WERI-Rb-1 (cell line): ENCODE data around the gene ADH1A.
"Not testable (repeated sequence)": the region's sequence is repeated elsewhere in the genome, so short reads cannot be mapped to it uniquely, and the experiment has no call there.

Source experiments
- DNase-seq: peaks from one replicate; pipeline ENCODE4 v3.0.0-alpha.2; 2020
- H3K27ac ChIP-seq: fragments of 250-450 bp; sonication (Bioruptor Pico); 2 replicates; pipeline ENCODE4 v1.5.1; 2020; ENCODE audit warnings: mild to moderate bottlenecking, moderate library complexity
- H3K27me3 ChIP-seq: fragments of 250-450 bp; sonication (Bioruptor Pico); 2 replicates; pipeline ENCODE4 v1.5.1; 2021; ENCODE audit warnings: mild to moderate bottlenecking, low read depth, moderate library complexity; ENCODE audit not compliant: insufficient read depth, severe bottlenecking
- H3K36me3 ChIP-seq: fragments of 250-450 bp; sonication (Bioruptor Pico); 2 replicates; pipeline ENCODE4 v1.5.1; 2020; ENCODE audit warnings: mild to moderate bottlenecking, moderate library complexity
- H3K4me3 ChIP-seq: 2 replicates; pipeline ENCODE4 v1.5.1; 2011; ENCODE audit warnings: low read depth, mild to moderate bottlenecking, control low read depth, low read length
- H3K9me3 ChIP-seq: fragments of 250-450 bp; sonication (Bioruptor Pico); 2 replicates; pipeline ENCODE4 v1.5.1; 2021; ENCODE audit warnings: mild to moderate bottlenecking, moderate library complexity; ENCODE audit not compliant: severe bottlenecking
- CTCF ChIP-seq: IDR thresholded peaks from 2 replicates; pipeline ENCODE4 v1.5.1; 2011; ENCODE audit warnings: low read depth, mild to moderate bottlenecking, control low read depth, inconsistent platforms, low read length

ADH1A gene

GRCh38 chr4:99329876-99330275, 39.1 kb upstream of the ADH1A start:
- Histone ChIP-seq H3K36me3 (no peaks in the 10 kb centered on the region), H3K4me3 (no peak overlapping the region), H3K27ac (no peak overlapping the region), H3K9me3 (no peaks in the 10 kb centered on the region), H3K27me3 (no peaks in the 10 kb centered on the region)
- no peak for DNase-seq
- no peak for TF ChIP-seq CTCF

GRCh38 chr4:99324979-99325378, 34.2 kb upstream of the ADH1A start:
- TF ChIP-seq CTCF, result no peak
- Histone ChIP-seq H3K27me3 (no peaks in the 10 kb centered on the region), H3K4me3 (no peak overlapping the region), H3K27ac (no peak overlapping the region), H3K9me3 (no peaks in the 10 kb centered on the region), H3K36me3 (no peaks in the 10 kb centered on the region)
- no peak for DNase-seq

- no peak overlapping the region for H3K27ac ChIP-seq
Measured at GRCh38 chr4:99324361-99324760, 33.6 kb upstream of the ADH1A start.

DNA sequence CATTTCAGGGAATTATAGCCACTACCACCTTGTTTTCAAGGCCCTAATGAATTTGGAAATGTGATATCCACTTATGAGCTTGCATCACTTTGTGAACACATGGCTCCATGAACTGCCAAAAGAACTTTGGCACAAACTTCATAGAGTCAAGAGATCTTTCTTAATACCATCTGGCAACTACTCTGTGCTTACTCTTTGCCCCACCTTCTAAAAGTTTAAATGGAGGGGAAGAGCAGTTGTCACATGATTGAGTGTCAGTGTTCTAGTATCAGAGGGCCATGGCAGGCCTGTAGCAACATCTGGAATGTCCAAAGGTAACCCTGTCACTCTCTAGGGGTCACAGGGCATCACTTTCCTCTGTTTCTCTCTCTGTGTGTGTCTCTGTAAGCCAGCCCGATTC, 33.0 kb upstream of the ADH1A start:
- Histone ChIP-seq H3K27me3 (no peaks in the 10 kb centered on the region), H3K27ac (no peak overlapping the region), H3K4me3 (no peak overlapping the region), H3K9me3 (no peaks in the 10 kb centered on the region), H3K36me3 (no peaks in the 10 kb centered on the region)
- TF ChIP-seq CTCF, result no peak
- DNase-seq, result no peak

More at GRCh38 chr4:99324361-99324760, 33.6 kb upstream of the ADH1A start:
- Histone ChIP-seq H3K27me3 (no peaks in the 10 kb centered on the region), H3K36me3 (no peaks in the 10 kb centered on the region), H3K9me3 (no peaks in the 10 kb centered on the region), H3K4me3 (no peak overlapping the region)
- no peak for DNase-seq
- TF ChIP-seq CTCF, result no peak

- TF ChIP-seq CTCF, result no peak
- DNase-seq, result no peak
- no peak within 1 kb of the TSS for H3K27ac ChIP-seq
Measured at GRCh38 chr4:99321241-99322191, 30.7 kb upstream of the ADH1A start, which contains the start of gene ADH1B. ADH1B (minus strand) TSS chr4:99321401; CDS start chr4:99321331, 70 bp downstream.

DNA sequence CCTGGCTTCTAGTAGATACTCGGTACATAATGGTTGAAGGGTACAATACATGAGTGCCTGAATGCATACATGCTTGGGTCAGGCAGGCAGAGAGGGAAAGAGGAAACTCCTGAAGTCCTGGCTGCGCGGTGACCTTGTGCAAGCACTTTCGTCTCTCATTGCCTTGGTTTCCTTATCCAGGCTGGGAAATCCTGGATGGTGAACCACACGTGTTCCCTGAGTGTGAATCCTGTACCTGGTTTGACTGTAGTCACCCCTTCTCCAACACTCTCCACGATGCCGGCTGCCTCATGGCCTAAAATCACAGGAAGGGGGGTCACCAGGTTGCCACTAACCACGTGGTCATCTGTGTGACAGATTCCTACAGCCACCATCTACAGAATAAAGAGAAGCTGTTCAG, 27.0 kb upstream of the ADH1A start:
- not testable (repeated sequence) for H3K36me3 ChIP-seq, H3K9me3 ChIP-seq, H3K27me3 ChIP-seq, H3K4me3 ChIP-seq, H3K27ac ChIP-seq, DNase-seq

More at GRCh38 chr4:99321241-99322191, 30.7 kb upstream of the ADH1A start, which contains the start of gene ADH1B:
- Histone ChIP-seq H3K4me3 (no peak within 1 kb of the TSS), H3K36me3 (no peaks in the 10 kb centered on the region), H3K27me3 (no peaks in the 10 kb centered on the region), H3K9me3 (no peaks in the 10 kb centered on the region)
